Stimulated activated CD4-positive, alpha-beta T cell treated with anti-CD3 and anti-CD28 coated beads, Interleukin-4, amount 100 ng/mL, for 48 hours (primary cell): ENCODE results near the gene DNAH10.

Source experiments
- DNase-seq, 2 donors: peaks; one replicate each; pipeline ENCODE4 v3.0.0-alpha.2; 2020; ENCODE audit warnings: low read depth in 2 of 2

The DNAH10 gene

DNA sequence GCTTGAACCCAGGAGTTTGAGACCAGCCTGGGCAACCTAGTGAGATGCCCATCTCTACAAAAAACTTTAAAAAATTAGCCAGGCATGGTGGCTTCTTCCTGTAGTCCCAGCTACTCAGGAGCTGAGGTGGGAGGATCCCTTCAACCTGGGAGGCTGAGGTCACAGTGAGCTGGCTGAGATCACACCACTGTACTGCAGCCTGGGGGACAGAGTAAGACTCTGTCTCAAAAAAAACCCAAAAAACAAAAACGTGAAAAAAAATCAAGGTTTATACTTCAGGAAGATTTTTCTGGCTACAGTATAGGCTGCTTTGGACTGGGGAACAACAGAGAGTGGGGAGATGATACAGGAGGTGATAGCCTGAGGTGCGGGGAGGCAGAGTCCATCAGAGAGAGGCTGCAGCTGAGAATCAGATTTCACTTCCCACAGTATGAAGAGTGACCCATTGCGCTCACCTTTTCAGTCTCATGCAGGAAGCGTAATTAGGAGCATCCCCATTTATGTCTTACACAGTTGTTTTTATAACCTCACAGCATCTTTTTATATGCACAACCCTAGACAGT, 28.9 kb downstream of the DNAH10 start:
- DNase-seq, result no peak

DNA sequence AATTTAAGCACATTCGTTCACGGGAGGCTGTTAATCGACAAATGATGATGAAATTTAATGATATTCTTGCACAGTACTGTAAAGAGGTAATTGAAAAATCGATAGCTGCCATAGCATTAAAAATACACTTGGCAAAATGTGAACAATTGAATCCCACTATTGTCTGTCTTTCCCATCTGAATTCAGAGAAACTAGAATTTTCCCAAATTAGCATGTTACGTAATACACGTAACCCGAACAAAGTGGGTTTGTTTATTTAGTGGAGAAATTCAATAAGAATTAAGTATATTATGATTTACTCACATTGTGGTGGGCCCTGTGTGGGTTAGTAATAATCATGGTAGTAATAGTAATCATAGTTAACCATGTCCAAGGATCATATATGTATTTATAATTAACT, 31.9 kb downstream of the DNAH10 start:
- no peak for DNase-seq

DNA sequence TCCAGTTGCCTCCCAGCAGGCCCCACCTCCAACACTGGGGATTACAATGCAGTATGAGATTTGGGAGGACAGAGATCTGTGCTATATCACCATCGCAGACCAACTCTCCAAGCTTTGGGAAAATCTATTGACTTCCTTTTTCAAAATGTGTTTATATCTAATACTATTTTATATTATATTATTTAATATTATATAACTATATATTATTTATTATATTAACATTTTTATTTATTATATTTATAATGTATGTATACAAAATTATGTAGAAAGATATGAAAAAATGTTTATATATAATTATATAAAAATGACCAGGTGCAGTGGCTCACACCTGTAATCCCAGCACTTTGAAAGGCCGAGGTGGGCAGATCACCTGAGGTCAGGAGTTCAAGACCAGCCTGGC, 36.4 kb downstream of the DNAH10 start:
- DNase-seq, result no peak

DNA sequence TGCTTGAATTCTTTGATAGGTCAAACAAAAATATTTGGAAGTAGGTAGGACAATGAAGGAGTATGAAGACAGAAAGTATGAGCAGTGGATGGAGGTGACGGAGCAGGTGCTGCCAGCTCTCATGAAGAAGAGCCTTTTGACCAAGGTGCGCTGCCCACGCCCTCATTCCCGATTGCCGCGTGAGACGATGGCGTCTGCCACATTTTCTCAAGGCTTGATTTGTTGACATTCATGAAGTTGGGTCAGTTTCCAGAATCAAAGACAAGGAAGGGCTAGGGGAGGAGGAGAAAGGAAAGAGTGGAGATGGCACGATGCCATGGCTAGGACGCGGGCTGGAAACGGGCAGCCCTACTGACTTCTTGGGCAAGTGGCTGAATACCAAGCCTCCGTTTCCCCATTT, 37.1 kb downstream of the DNAH10 start:
- DNase-seq, result no peak

DNA sequence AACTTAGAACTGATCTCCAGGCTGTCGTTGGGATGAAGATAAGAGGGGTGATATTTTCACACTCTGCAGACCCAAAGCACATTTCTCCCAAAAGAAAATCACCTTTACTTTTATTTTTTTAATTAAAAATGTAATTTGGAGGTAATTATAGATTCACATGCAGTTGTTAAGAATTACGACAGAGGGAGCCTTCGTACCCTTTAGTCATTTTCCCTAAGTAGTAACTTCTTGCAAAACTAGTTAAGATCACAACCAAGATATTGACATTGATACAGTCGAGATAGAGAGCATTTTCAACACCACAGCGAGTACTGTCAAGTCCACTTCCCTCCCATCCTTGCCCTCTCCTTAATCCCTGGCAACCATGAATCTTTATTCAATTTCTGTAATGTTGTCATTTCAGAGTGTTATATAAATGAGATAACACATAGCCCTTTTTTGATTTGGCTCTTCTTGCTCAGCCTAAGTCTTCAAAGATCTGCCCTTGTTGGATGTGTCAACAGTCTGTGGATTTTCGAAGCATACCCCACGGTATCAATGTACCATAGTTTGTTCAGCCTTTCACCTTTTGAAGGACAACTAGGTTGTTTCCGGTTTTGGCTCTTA, 39.6 kb downstream of the DNAH10 start:
- DNase-seq, result no peak

DNA sequence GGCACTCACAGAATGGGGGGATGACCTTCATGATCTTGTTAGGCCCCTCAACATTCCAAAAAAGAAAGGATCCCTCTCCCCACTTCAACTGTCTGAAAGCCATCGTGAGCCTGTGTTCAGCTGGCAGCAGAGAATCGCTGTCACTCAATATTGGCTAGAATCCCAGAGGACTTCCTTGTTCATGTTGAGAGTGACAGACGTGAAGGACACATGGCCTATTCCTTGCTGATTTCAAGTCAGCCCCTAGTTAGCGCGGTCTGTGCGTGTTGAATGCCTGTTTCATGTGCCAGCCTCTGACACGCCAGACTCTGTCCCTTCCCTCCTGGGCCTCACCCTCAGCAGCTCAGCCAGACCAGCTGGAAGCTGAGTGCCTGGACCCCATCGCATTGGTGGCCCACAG, 43.1 kb downstream of the DNAH10 start:
- DNase-seq, result no peak

DNA sequence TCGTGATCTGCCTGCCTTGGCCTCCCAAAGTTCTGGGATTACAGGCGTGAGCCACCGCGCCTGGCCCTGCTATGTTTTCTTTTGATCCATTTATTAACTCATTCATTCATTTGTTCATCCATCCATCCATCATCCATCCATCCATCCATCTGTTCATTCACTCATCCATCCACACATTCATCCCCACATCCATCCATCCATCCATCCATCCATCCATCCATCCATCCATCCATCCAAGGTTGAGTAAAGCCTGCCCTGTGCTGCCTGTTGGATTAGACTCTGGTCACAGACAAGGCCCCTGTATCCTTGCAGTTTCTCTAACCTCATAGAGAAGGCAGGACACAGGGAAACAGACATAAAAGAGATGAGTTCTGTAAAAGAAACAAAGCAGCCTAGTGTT, 44.9 kb downstream of the DNAH10 start:
- no peak for DNase-seq

DNA sequence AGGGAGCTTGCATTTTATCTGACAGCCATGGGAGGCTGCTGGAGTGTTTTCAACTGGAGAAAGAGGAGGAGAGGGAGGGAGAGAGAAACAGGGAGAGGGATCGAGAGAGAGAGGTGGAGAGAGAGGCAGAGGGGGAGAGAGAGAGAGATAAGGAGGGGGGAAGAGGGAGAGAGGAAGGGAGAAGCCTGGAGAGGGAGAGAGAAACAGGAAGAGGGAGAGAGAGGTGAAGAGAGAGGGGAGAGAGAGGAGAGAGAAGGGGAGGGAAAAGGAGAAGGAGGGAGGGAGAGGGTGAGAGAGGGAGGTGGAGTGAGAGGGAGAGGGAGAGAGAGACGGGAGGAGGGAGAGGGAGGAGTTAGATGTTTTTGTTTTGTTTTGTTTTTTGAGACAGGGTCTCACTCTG, 45.6 kb downstream of the DNAH10 start:
- no peak for DNase-seq

DNA sequence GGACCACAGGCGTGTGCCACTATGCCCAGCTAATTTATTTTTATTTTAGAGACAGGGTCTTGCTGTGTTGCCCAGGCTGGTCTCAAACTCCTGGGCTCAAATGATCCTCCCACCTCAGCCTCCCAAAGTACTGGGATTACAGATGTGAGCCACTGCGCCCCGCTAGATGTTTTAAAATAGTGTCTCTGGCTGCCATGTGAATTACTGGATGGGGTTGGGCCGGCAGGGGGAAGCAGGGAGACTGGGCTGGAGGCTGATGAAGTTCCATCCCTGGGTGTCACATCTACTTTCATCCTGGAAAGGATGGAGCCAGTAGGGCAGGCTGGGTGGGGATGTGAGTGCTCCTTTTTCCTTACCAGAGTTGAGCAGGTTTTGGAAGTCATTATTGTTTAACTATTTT, 46.1 kb downstream of the DNAH10 start:
- DNase-seq, result no peak

DNA sequence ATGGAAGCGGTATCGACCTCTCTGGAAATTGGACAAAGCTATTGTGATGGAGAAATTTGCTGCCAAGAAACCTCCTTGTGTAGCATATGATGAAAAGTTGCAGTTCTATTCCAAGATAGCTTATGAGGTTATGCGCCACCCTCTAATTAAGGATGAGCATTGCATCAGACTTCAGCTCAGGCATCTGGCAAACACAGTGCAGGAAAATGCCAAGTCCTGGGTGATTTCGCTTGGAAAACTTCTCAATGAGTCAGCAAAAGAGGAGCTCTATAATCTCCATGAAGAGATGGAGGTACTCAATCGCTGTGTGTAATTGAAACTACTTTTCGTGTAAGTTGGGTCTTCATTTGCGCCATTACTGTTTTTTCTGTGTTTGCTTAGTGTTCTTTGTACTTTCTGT, 51.2 kb downstream of the DNAH10 start:
- no peak for DNase-seq

DNA sequence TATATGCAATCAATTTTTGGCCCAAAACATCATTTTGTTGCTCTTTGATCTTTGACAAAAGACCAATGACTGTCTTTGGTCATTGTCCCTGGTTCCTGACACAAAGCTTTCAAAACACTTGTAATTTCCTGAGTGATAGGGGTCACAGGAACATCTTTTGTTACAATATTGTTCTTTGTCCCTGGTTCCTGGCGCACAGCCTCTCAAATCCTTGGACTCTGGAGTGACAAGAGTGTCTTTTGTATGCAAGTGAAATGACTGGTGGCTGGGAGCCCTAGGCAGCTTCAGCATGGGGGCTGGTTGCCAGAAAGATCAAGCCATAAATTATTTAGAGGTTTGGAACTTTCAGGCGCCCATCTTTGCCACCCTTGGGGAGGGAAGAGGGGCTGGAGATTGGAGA, 53.9 kb downstream of the DNAH10 start:
- DNase-seq, result no peak

DNA sequence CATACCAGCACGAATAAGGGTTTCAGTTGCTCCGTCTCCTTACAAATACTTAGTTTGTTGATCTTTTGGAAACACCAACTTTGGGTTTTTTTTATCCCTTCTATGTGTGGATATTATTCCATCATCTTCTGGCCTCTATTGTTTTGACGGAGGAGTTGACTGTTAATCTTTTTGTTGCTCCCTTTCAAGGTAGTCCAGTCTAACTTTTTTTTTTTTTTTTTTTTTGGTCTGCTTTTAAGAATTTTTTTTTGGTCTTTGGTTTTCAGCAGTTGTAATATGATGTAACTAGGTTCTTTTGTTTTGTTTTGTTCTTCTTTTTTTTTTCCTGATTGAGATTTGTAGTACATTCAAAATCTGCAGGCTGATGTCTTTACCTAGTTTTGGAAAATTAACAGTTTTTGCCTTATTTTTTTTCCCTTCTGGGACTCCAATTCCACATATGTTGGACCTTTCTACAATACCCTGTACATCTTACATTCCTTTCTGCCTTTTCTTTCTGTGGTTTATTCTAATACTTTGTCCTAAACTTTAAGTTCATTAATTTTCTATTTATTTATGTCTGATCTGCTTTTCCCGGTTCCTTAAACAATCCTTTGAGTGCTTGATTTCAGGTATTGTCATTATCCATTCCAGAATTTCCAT, 54.9 kb downstream of the DNAH10 start:
- no peak for DNase-seq

DNA sequence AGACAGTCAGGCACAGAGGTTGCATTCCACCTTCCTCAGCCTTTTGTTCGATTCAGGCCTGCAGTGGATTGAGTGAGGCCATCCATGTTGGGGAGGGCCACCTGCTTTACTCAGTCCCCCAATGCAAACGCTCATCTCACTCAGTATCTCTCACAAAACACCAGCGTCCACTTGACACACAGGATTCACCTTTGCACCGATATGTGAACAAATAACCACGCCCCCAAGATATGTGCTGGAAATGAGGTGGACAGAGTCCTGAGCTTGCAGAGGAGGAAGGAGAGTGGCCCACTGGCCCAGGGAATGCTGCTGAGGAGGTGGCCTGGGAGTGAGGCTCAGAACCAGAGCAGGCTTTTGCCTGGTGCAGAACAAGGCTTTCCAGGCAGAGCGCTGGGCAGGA, 60.7 kb downstream of the DNAH10 start:
- DNase-seq, result no peak

DNA sequence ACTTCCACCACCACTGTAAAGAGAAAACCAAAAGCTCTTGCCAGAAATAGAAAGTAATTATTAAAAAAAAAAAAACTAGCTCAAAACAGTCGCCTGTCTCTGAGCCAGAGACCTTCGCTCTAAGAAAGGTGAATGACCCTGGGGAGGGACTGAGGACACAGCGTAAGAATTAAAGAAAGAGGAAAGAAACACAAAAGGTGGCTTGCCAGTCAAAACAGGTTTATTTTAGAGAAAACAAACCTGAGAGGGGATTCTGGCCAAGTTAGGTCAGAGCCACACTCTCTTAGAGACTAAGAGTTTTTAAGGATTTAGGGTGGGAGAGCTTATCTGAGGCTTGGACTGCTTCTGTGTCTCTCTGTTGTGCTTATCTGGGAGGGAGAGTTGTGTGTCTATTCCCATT, 66.0 kb downstream of the DNAH10 start:
- DNase-seq, result no peak

DNA sequence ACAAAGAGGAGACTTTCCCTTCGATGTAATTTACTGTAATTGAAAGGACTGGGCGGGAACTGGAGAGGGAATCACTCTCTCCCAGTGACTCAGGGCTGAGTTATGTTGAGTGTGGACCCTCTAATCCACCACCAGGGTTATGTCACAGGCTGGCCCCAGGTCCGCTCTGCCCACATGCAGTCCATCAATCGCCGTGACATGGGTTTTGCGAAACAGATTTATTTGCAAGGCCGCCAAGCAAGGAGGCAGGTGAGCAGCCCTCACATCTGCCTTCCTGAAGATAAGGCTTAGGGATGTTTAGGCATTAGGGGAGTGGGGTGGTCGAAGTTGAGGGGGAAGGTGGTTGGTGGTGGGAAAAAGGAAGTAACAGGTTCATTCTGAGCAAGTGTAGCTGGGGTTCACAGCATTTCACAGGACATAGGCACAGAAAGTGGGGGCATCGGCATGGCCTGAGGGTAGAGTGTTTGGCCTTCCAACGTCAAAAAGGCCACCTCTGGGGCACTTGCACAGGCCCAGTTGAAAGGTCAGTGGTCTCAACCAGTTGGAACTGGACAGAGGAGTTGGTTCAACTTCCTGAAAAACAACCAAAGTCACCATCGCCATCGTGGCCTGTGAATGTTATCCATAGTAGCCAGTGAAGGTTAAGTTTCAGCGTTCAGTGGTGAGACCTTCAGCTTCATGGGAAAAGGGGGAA, 66.9 kb downstream of the DNAH10 start:
- no peak for DNase-seq

DNA sequence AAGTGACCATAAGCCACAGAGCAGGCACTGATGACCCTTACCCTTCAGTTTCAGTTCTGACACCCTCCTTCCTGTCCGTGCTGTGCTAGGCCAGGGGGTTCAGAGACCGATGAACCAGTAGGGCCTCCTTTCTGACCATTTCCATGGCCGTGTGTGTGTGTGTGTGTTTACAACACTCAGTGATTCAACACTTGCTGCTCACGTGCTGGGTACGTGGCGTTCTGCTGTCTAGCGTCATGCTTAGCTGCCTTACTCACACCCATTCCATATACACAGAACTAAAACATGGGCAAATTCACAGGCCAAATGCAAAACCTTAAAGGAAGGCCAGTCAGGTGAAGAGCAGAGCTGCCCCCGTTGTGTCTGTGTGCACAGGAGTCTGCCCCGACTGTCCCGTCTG, 67.5 kb downstream of the DNAH10 start:
- no peak for DNase-seq

DNA sequence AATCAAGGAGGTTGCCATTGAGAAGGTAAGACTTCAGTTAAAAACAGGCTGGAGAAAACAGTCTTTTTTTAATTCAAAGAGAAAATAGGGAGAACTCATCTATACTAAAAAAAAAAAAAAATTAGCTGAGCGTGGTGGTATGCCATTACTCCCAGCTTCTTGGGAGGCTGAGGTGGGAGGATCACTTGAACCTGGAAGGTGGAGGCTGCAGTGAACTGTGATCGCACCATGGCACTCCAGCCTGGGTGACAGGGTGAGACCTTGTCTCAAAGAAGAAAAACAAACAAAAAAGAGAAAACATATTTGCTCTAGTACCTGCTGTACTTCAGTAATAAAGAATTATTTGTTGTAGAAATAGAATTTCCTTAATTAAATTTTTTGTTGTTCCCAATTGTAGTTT, 68.6 kb downstream of the DNAH10 start:
- no peak for DNase-seq

DNA sequence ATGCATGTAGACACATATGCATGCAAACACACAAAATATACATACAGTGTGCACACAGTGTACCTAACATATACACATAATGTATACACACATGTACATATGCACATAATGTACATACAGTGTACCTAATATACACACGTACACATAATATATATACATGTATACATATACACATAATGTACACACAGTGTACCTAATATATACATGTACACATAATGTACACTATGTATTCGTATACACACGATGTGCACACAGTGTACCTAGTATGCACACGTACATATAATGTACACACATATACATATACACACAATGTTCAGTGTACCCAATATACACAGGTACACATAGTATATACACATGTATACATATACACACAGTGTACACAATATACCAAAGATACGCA, 70.0 kb downstream of the DNAH10 start:
- no peak for DNase-seq

DNA sequence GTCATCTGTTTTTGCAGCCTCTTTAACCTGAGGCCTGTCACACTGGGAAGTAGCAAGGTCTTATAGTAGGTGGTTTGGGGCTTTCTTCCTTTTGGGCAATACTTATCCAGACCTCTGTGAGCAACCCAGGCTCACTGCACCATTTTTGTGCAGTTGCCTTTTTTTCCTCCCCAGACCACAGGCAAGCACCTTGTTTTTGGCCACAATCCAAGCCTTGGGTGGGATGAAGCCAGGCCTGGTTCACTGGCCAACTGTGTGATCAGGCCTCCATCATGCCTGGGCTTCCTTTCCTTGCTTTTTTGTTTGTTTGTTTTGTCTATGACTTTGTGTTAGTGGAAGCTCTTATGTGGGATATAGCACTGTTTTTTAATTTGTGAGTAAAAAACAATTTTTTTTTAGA, 71.7 kb downstream of the DNAH10 start:
- no peak for DNase-seq

DNA sequence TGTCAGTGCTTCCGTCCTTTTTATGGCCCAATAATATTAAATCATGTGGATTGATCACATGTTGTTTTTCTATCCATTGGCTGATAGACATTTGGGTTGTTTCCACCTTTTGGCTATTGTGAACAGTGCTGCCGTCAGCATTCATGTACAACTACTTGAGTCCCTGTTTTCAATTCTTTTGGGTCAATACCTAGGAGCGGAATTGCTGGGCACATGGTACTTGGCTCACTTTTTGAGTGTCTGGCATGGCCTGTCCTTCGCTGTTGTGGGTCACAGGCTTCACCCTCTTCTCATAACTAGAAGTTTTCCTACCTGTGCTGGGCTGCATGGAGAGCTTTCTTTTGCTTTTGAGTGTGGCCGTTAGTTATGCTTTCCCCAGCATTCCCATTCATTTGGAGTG, 72.7 kb downstream of the DNAH10 start:
- DNase-seq, result no peak

DNA sequence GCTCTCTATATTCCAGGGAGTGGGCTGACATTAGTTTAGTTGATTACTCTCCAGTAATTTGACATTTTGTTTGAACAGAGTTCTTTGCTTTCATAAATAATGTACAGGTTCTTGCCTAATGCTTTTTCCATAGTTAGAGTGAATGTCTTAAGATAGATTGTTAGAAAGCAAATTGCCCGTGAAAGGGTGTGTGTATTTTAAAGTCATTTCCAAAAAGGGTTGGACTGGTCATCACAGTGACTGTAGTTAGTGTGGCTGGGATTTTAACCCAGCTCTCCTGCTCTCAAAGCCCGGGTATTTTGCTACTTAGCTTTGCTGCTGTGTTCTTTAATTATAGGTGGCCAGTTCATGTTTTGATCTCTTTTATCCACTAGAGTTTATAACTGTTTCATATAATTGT, 74.2 kb downstream of the DNAH10 start:
- DNase-seq, result no peak

DNA sequence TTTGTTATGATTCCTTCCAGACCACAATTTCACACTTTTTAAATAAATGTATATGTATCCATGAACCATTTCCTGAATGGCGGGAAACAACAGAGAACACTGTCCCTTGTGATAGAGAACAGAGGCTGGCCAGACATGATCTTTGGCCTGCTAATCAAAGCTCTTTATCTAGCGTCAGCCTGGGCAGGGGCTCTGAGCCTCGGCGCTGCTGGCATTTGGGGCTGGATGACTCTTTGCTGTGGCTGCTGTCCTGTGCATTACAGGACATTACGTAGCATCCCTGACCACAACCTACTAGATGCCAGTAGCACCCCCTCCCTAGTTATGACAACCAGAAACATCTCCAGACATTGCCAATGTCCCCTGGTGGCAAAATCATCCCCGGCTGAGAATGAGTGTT, 77.7 kb downstream of the DNAH10 start:
- no peak for DNase-seq

DNA sequence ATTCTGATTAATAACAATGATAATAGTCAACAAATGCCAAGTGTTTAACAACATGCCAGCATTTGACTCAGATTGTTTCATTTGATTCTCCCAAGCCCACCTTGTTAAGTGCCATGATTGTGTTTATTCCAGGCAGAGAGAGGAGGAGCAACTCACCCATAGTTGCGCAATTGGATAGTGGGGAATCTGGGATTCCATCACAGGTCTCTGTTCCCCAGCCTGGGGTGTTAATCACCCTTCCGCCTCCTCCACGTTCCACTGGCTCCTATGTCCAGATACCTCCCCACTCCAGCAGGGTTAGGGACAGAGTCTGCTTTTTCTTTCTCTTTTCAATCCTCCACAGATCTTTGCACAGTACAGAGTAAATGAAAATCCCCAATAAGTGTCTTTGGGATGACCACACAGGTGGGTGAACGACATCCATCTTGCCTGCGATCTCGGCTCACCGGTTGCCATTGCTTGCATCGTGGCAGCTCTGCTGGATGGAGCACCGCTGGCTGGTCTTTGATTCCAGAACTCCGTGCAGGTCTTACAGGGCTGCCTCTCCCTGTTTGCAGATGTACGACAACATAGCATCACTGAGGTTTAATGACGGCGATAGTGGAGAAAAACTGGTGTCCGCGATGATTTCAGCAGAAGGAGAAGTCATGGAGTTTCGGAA, 78.8 kb downstream of the DNAH10 start:
- DNase-seq, result no peak
